ENCODE data around the gene BHLHE23. TPM values are rescaled to one million over a fixed set of nuclear protein-coding genes. Genes with fewer than 3 reads are reported as not detected.
"Not testable (repeated sequence)": the region's sequence is repeated elsewhere in the genome, so short reads cannot be mapped to it uniquely, and the experiment has no call there.

The BHLHE23 gene
- polyA plus RNA-seq, 12 donors: 0.16 TPM; not detected in 11

- DNase-seq: no peak
Measured at GRCh38 chr20:63043348-63044203, 36.8 kb upstream of the BHLHE23 start.

- DNase-seq: no peak
Measured at GRCh38 chr20:63042448-63043071, 35.8 kb upstream of the BHLHE23 start.

- no peak for DNase-seq
Measured at GRCh38 chr20:63041776-63042175, 35.0 kb upstream of the BHLHE23 start.

GRCh38 chr20:63037669-63038268 lies 31.0 kb upstream of the BHLHE23 start:
- no peak for DNase-seq

GRCh38 chr20:63036291-63036690 lies 29.5 kb upstream of the BHLHE23 start:
- no peak for DNase-seq

GRCh38 chr20:63035603-63036185 lies 28.9 kb upstream of the BHLHE23 start:
- no peak for DNase-seq

GRCh38 chr20:63034710-63035602 lies 28.2 kb upstream of the BHLHE23 start:
- DNase-seq: not testable (repeated sequence)

GRCh38 chr20:63033794-63034709 lies 27.3 kb upstream of the BHLHE23 start:
- no peak for DNase-seq

GRCh38 chr20:63032861-63033793 lies 26.4 kb upstream of the BHLHE23 start:
- DNase-seq: no peak

- no peak for DNase-seq
Measured at GRCh38 chr20:63032026-63032800, 25.4 kb upstream of the BHLHE23 start.

GRCh38 chr20:63031251-63032014 lies 24.7 kb upstream of the BHLHE23 start:
- DNase-seq: no peak

- no peak for DNase-seq
Measured at GRCh38 chr20:63029358-63030121, 22.8 kb upstream of the BHLHE23 start.

- no peak for DNase-seq
Measured at GRCh38 chr20:63028461-63028921, 21.7 kb upstream of the BHLHE23 start.

GRCh38 chr20:63027922-63028389 lies 21.2 kb upstream of the BHLHE23 start:
- no peak for DNase-seq

GRCh38 chr20:63027221-63027921 lies 20.6 kb upstream of the BHLHE23 start:
- DNase-seq: no peak
